PC-3 (cell line): ENCODE data around the gene PRICKLE3. TPM values are rescaled to one million over a fixed set of nuclear protein-coding genes. Genes with fewer than 3 reads are reported as not detected.
A peak's percentile ranks its signal among the peaks of the same experiment; 100 is the strongest.

Source experiments
- ATAC-seq: fragments of 200-7000 bp; cut with Tn5 transposase; 2 replicates; pipeline ENCODE4 v1.9.1; 2020; ENCODE audit warnings: mild to moderate bottlenecking, moderate library complexity
- BruUV-seq: library from RNA; stranded (reverse); fragments of 400-500 nt; replicated peaks from 2 replicates; lab custom pipeline; 2021; lab: Mats Ljungman, UMichigan
- CTCF ChIA-PET: fragments of 300-600 bp; sonication (Branson Sonifier 250); formaldehyde crosslinking; loops from one replicate; lab custom pipeline; 2022; ENCODE audit warnings: antibody characterized with exemption; lab: Charles Lee
- POLR2A ChIA-PET: fragments of 300-600 bp; sonication (Branson Sonifier 250); formaldehyde crosslinking; loops from one replicate; lab custom pipeline; 2022; ENCODE audit warnings: antibody characterized with exemption; ENCODE audit not compliant: unreplicated experiment; lab: Charles Lee
- DNase-seq: peaks from one replicate; pipeline ENCODE4 v3.0.0-alpha.2; 2015
- H2AFZ ChIP-seq: fragments of 300-600 bp; sonication (generic); 2 replicates; pipeline ENCODE4 v1.6.0; 2016; ENCODE audit warnings: antibody characterized with exemption, low read length
- H3F3A ChIP-seq: fragments of 300-600 bp; sonication (generic); one replicate; pipeline ENCODE4 v1.6.0; 2017; ENCODE audit warnings: antibody characterized with exemption, low read length, control low read depth, mild to moderate bottlenecking; ENCODE audit not compliant: unreplicated experiment
- H3K27ac ChIP-seq: fragments of 300-600 bp; sonication (generic); 2 replicates; pipeline ENCODE4 v1.5.1; 2016; ENCODE audit warnings: mild to moderate bottlenecking, low read length
- H3K27me3 ChIP-seq: fragments of 300-600 bp; sonication (generic); 2 replicates; pipeline ENCODE4 v1.6.1; 2016; ENCODE audit warnings: low read length, mixed read lengths
- H3K36me3 ChIP-seq: fragments of 300-600 bp; sonication (generic); 2 replicates; pipeline ENCODE4 v1.6.1; 2016; ENCODE audit warnings: low read depth, mixed run types, low read length, mixed read lengths
- H3K4me1 ChIP-seq: fragments of 300-600 bp; sonication (generic); 2 replicates; pipeline ENCODE4 v1.5.1; 2016; ENCODE audit warnings: low read length; ENCODE audit not compliant: insufficient read depth
- H3K4me2 ChIP-seq: fragments of 300-600 bp; sonication (generic); 2 replicates; pipeline ENCODE4 v1.6.0; 2016; ENCODE audit warnings: low read length
- H3K4me3 ChIP-seq: fragments of 300-600 bp; sonication (generic); 2 replicates; pipeline ENCODE4 v1.5.1; 2016; ENCODE audit warnings: mild to moderate bottlenecking, low read length, mixed read lengths
- H3K79me2 ChIP-seq: fragments of 300-600 bp; sonication (generic); 2 replicates; pipeline ENCODE4 v1.6.1; 2017; ENCODE audit warnings: low read length, mixed read lengths
- H3K9ac ChIP-seq: fragments of 300-600 bp; sonication (generic); 2 replicates; pipeline ENCODE4 v1.6.0; 2016; ENCODE audit warnings: mild to moderate bottlenecking, low read length
- H3K9me2 ChIP-seq: fragments of 300-600 bp; sonication (generic); replicated peaks from 2 replicates; pipeline ENCODE4 v1.6.1; 2016; ENCODE audit warnings: mixed run types, low read length, mixed read lengths
- H3K9me3 ChIP-seq: fragments of 300-600 bp; sonication (generic); 2 replicates; pipeline ENCODE4 v1.6.1; 2016; ENCODE audit warnings: low read length, mixed read lengths
- H4K20me1 ChIP-seq: fragments of 300-600 bp; sonication (generic); 2 replicates; pipeline ENCODE4 v1.6.1; 2016; ENCODE audit warnings: low read length, mixed read lengths
- EZH2 ChIP-seq: fragments of 300-600 bp; sonication (generic); IDR thresholded peaks from one replicate; pipeline ENCODE4 v1.6.1; 2017; ENCODE audit warnings: antibody characterized with exemption, mild to moderate bottlenecking, low read length; ENCODE audit not compliant: unreplicated experiment
- EZH2phosphoT487 ChIP-seq: fragments of 300-600 bp; sonication (generic); IDR thresholded peaks from 2 replicates; pipeline ENCODE4 v1.6.1; 2018; ENCODE audit warnings: mild to moderate bottlenecking, antibody characterized with exemption, low read length, borderline replicate concordance
- intact Hi-C: fragments of 100-400 bp; cut with micrococcal nuclease; formaldehyde crosslinking; loops from 2 replicates; pipeline ENCODE4 v1.9.0; 2023
- total RNA-seq: library from RNA; depleted of rRNA; stranded (reverse); fragments of >200 nt; gene quantifications from 2 replicates; pipeline ENCODE4 v1.2.3, GENCODE V29; 2014
- TF ChIP-seq, protein P1 (sequence below): fragments of 300-600 bp; sonication (generic); conservative IDR thresholded peaks from 2 replicates; pipeline ENCODE4 v1.5.1; 2017; ENCODE audit warnings: antibody characterized with exemption, low read depth, mild to moderate bottlenecking, low read length

PRICKLE3 gene
- total RNA-seq, 1 experiment from 2014 or later: 16.5 TPM

DNA sequence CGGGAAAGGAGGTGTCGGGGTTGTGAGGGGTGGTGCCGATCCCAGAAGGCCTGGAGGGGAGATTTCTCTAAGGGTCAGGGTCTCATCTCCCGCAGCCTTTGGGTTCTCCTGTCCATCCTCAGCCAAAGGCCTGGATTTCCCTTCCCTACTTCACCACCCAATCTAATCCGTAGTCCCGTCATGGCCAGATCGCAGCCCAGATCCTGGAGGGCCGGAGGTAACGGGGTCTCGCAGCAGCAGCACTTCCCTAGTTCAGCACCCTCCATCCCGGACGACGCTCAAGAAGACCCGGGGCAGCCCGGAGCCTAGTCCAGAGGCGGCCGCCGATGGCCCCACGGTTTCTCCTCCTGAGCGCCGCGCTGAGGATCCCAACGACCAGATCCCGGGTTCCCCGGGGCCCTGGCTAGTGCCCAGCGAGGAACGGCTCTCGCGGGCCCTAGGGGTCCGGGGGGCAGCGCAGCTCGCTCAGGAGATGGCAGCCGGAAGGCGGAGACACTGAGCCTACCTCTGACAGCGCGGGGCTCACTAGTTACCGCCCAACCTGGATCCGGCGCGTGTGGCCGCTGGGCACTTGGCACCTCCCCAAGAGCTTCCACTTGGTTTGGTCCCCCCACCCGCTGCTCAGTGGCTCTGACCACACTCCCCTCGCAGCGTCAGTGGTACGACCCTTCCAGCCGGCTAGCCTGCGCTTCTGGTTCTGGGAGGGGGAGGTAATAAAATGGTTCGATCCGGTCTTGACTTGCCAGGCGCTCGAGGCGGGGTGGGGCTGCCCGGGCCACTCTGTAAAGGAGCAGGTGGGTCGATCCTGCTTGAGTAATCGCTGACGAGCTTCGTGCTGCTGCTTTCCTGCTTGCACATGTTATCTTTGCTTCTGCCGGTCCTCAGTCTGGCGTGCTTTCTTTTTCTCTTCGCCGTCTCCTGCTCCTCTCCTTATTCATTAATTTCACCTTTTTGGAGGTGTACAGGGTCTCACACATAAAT, 20.0 kb downstream of the PRICKLE3 start:
- intact Hi-C loops: loop anchor here (2.0 kb wide), 1 partner anchor 65 kb away; no protein-coding TSS in a partner anchor
- DNase-seq: no peak
- POLR2A ChIA-PET: no interaction called here
- Histone ChIP-seq H3K4me2 (0 out of 2 replicates have a peak overlapping the region, but pooled peaks have one; percentile 50), H3K9ac (no peak overlapping the region), H3K79me2 (no peaks in the 10 kb centered on the region), H2AFZ (no peak overlapping the region), H3F3A (no peaks in the 10 kb centered on the region), H3K4me1 (peaks cover 22% of the 10 kb centered on the region), H3K36me3 (no peaks in the 10 kb centered on the region), H3K4me3 (no peak overlapping the region), H3K27me3 (no peaks in the 10 kb centered on the region), H3K9me3 (no peaks in the 10 kb centered on the region), H3K9me2 (no peaks in the 10 kb centered on the region), H3K27ac (no peak overlapping the region; the same call in 1 of the 2 replicates), H4K20me1 (no peaks in the 10 kb centered on the region)
- no TSS peak for BruUV-seq
- no peak for ATAC-seq
- TF ChIP-seq EZH2 (no peak), EZH2phosphoT487 (no peak)
- TF ChIP-seq, protein P1, sequence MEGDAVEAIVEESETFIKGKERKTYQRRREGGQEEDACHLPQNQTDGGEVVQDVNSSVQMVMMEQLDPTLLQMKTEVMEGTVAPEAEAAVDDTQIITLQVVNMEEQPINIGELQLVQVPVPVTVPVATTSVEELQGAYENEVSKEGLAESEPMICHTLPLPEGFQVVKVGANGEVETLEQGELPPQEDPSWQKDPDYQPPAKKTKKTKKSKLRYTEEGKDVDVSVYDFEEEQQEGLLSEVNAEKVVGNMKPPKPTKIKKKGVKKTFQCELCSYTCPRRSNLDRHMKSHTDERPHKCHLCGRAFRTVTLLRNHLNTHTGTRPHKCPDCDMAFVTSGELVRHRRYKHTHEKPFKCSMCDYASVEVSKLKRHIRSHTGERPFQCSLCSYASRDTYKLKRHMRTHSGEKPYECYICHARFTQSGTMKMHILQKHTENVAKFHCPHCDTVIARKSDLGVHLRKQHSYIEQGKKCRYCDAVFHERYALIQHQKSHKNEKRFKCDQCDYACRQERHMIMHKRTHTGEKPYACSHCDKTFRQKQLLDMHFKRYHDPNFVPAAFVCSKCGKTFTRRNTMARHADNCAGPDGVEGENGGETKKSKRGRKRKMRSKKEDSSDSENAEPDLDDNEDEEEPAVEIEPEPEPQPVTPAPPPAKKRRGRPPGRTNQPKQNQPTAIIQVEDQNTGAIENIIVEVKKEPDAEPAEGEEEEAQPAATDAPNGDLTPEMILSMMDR: no peak
- CTCF ChIA-PET: no interaction called here

DNA sequence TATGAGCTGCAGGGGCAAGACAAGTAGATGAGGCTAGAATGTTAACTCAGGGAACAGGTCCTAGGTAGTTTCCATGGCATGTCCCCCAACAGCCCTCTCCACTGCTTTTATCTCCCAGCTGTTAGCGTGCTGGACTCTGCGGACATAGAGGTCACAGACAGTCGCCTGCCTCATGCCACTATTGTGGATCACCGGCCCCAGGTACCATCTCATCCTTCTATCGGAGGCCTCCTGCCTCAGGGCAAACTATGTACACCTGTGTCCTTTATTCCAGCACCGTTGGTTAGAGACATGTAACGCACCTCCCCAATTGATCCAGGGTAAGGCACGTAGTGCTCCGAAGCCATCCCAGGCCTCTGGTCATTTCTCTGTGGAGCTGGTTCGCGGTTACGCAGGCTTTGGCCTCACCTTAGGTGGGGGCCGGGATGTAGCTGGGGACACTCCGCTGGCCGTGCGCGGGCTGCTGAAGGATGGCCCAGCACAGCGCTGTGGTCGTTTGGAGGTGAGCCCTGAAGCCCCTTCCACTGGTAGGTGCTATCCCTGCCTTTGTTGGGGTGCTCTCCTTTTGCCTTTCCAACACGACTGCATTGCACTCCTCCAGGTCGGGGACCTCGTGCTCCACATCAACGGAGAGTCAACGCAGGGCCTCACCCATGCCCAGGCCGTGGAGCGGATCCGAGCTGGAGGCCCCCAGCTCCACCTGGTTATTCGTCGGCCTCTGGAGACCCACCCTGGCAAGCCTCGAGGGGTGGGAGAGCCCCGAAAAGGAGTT, 21.4 kb downstream of the PRICKLE3 start:
- no TSS peak for BruUV-seq
- no peak for DNase-seq
- H2AFZ ChIP-seq: no peak overlapping the region
- H3K79me2 ChIP-seq: no peaks in the 10 kb centered on the region
- no peaks in the 10 kb centered on the region for H3K36me3 ChIP-seq
- H3K9ac ChIP-seq: no peak overlapping the region
- no peak for ATAC-seq
- no peak overlapping the region for H3K4me3 ChIP-seq
- CTCF ChIA-PET: no interaction called here
- no peaks in the 10 kb centered on the region for H3K27me3 ChIP-seq
- no peaks in the 10 kb centered on the region for H3K9me2 ChIP-seq
- no peaks in the 10 kb centered on the region for H3F3A ChIP-seq
- H4K20me1 ChIP-seq: no peaks in the 10 kb centered on the region
- H3K4me2 ChIP-seq: peak overlapping the region; percentile 93; the same call in 1 of the 2 replicates
- H3K4me1 ChIP-seq: peaks cover 22% of the 10 kb centered on the region
- intact Hi-C loops: loop anchor here (2.0 to 5.0 kb wide), 3 partner anchors 42 to 122 kb away; partner anchors contain the start of genes GPKOW and TFE3
- H3K27ac ChIP-seq: no peak overlapping the region
- H3K9me3 ChIP-seq: no peaks in the 10 kb centered on the region
- POLR2A ChIA-PET: no interaction called here
- TF ChIP-seq EZH2: no peak
